GM12874 (cell line): Measurements from ENCODE around the gene GNAS.

ENCODE experiments used
- CTCF ChIP-seq: IDR thresholded peaks from 2 replicates; pipeline ENCODE4 v1.5.1; 2011; ENCODE audit warnings: low read depth, mild to moderate bottlenecking, control low read depth, low read length, moderate library complexity; ENCODE audit not compliant: insufficient read depth

GNAS gene

GRCh38 chr20:58877976-58878360, 25.5 kb downstream of the GNAS start:
- TF ChIP-seq CTCF = no peak

- no peak for TF ChIP-seq CTCF
Observed at GRCh38 chr20:58878399-58878798, 25.9 kb downstream of the GNAS start.

GRCh38 chr20:58880441-58880840, 27.9 kb downstream of the GNAS start:
- TF ChIP-seq CTCF = no peak

GRCh38 chr20:58880994-58881752, 28.7 kb downstream of the GNAS start:
- 0 out of 2 replicates have a peak, but pooled peaks have one; percentile 8 for TF ChIP-seq CTCF

GRCh38 chr20:58882704-58883089, 30.2 kb downstream of the GNAS start:
- TF ChIP-seq CTCF = no peak

GRCh38 chr20:58883241-58883691, 30.8 kb downstream of the GNAS start:
- no peak for TF ChIP-seq CTCF

GRCh38 chr20:58884966-58885365, 32.5 kb downstream of the GNAS start:
- no peak for TF ChIP-seq CTCF

GRCh38 chr20:58886546-58886945, 34.0 kb downstream of the GNAS start:
- TF ChIP-seq CTCF = no peak
